HUDEP-2 (cell line): ENCODE measurements around the gene RIT1.

ENCODE experiments used
- DNase-seq, 76 experiments: peaks; one replicate each; lab custom pipeline; 2025; ENCODE audit not compliant: unreplicated experiment in 76 of 76; lab: John Stamatoyannopoulos, UW

The RIT1 gene

DNA sequence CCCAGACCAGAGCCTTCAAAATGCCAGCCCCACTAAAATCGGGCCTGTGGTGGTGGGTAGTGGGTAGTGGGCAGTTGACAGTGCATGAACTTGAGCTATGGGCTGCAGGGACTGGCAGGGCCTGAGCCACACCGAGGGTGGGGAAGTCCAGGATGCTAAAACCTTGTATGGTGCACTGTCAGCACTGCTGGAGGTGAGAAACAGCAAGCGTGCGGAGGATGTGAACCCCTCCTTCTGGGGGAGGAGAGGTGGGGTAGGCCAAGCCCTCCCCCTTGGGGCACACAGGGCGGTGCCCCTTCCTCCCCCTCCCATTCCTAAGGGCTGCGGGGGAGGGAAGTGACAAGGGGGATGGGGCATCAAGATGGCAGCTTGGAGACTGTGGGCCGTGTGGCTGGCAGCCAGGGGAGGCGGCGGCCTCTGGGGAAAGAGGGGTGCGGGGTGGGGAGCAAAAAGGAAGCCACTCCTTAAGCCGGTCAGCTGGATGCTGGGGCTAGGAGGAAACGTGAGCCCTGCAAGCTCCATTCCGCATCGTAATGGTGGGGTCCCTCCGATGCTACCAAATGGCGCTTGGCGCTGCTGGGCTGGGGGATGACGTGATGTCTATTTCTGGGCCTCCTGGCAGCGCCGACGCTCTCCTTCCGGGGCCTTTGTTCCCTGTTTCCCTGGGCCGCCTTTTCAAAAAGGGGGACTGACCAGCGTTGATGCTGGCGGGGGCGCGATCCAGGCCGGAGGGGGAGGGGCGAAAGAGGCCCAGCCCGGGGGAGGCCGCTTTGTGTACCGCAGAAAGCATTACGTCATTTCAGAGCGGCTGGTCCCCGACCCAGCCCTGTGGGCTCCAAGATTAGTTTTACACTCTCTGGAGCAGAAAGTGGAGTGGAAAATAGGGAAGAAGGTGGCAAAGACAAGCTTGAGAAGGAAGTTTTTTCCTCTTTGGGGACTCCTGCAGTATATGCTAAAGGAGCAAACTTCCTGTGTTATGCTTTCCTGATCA lies 51.0 kb downstream of the RIT1 start:
- DNase-seq = peak in 44 of 76 experiments; percentile 7 to 72 (median 30)

DNA sequence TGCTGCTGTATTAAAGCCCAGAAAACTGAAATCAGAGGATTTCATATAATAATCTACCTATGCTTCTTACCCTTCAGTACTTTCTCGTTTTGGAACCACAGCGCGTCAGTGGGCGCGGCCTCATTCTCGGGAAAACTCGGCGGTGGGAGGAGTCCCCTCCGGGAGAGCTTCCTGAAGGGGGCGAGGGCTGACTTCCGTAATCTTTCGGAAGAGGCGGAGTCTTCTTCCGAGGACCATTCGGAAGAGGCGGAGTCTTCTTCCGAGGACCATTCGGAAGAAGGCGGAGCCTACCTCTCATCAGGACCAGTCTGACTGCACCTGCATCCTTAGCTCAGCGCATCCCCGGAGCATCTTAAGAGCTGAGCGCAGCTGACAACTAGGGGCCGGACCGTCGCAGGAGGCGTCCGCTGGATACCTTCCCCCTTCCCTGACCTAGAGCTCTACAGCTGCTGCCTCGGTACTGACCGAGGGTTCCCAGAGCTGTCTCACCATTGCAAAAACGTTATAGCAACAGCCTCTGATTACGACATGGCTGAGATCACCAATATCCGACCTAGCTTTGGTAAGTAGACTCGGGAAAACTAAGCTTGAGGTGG lies 51.8 kb downstream of the RIT1 start, which contains the start of gene SYT11:
Gene SYT11 (plus strand): TSS at position 334 of the 596 bp plus-strand sequence. CDS start 195 bp downstream, at position 529.
- DNase-seq = peak in 74 of 76 experiments; percentile 41 to 95 (median 90)

DNA sequence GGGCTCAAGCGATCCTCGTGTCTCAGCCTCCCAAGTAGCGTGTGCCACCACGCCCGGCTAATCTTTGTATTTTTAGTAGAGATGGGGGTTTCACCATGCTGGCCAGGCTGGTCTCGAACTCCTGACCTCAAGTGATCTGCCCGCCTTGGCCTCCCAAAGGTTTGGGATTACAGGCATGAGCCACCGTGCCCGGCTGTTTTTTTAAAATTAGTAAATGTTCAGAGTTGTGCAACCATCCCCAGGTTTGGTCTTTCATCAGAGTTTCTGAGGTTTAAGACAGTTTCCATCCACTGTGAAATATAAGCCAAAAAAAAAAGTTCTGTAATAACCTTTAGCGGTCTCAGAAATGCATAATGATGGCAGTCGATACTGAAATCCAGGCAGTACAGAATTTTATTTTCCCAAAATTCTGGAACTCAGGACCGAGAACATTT lies 52.3 kb downstream of the RIT1 start:
- no peak for DNase-seq

DNA sequence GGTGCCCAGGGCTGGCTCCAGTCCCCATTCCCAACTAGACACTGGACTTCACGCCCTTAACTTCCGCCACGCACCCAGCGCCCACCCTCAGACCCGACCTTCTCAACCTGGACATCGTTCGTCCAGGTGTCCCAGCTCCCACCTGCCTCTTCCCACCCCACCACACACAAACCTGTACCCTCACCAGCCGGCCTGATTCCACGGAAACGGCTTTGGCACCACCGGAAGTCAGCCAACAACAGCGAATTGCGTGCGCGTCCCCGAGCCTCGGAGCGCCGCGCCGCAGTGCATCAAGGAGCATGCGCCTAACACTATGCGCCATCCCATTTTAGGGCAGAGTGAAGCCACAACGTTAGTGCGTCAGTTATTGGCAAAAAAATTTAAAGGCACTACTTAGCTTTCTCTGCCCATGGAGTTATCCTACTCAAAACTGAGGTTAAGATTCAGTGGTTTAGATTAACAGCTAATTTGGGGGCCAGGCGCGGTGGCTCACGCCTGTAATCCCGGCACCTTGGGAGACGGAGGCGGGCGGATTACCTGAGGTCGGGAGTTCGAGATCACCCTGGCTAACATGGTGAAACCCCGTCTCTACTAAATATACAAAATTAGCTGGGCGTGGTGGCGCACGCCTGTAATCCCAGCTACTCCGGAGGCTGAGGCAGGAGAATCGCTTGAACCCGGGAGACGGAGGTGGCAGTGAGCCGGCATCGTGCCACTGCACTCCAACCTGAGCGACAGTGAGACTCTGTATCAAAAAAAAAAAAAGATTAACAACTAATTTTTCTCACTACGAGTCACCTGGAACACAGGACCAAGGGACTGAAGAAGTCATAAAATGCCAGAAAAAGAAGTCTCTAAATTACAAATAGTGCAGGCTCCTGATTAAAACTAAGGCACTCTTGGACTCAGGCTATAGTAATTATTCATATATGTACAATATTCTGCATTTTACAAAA lies 53.9 kb downstream of the RIT1 start, which contains the start of gene GON4L:
Gene GON4L (minus strand): TSS at position 240 of the 956 bp plus-strand sequence. CDS start 3,434 bp downstream, outside the sequence.
- DNase-seq = peak in 74 of 76 experiments; percentile 16 to 90 (median 79)

DNA sequence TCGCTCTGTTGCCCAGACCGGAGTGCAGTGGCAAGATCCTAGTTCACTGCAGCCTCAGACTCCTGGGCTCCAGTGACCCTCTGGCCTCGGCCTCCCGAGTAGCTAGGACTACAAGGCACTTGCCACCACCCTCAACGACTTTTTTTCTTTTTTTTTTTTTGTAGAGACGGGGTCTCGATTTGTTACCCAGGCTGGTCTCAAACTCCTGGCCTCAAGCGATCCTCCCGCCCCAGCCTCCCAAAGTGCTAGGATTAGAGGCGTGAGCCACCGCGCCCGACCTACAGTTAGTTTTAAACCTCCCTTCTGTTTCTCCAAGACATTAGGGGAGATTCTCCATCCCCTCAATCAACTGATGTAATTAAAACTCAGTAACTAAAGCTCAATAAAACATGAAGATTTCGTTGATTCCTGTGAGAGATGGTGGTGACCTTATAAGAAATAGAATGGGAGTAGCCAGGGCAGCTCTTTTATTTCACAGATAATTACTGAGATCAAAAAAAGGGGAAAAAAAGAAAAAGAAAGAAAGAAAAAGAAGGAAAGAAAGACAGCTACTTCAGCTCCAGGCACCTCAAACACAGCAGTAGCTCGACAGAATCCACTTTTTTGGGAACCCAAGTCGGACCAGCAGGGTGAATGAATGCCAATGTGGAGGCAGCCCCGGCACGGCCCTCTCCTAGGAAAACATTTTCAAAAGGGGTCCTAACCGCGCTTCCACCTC lies 54.7 kb downstream of the RIT1 start:
- DNase-seq = no peak

DNA sequence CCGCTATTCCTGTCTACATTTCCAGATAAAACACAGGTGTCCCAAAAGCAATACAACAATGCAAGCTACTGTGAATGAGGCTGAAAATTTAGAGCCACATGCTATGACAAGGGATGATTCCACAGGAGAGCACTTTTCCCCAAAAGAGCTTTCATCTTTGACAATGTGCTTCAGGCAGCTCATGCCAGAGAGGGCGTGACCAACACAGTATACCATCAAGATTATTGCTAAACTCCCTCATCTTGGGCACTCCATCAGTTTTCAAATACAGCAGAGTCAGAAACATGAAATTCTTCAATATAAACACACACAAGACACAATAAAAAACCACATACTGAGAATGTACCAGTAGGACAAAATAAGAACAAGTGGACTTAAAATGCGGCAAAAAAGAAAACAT lies 60.8 kb downstream of the RIT1 start:
- peak in 15 of 76 experiments; percentile 2 to 32 (median 17) for DNase-seq

DNA sequence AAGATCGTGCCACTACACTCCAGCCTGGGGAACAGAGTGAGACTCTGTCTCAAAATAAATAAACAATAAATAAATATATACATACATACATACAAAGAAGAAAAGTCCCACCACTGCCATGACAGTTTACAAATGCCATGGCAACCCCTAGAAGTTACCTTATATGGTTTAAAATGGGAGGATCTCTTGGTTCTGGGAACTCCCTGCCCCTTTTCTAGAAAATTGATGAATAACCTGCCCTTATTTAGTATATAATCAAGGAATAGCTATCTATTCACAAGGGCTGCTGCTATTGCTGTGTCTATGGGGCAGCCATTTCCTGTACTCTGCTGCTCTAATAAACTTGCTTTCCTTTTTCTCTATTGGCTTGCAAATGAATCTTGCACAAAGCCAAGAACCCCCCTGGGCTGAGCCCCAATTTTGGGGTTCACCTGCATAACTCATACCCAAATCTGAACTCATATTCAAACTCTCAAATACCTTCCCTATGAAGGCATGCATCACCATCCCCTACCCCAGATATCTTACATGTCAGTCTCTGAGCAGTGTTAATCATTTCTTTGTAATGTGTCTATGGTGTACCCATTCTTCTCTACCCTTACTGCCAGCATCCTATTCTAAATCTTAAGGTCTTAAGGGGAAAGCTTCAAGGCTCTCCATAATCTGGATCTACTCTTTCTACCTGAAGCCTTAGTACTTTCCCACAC lies 63.2 kb downstream of the RIT1 start:
- DNase-seq = peak in 8 of 76 experiments; percentile 7 to 43 (median 20)
